CD4-positive, alpha-beta T cell treated with Interferon alpha-2 for 1 hour (primary cell): Measurements from ENCODE around the gene VWA2.

Source experiments
- DNase-seq, 2 donors: peaks; one replicate each; pipeline ENCODE4 v3.0.0-alpha.2; 2020 to 2022

Gene VWA2

DNA sequence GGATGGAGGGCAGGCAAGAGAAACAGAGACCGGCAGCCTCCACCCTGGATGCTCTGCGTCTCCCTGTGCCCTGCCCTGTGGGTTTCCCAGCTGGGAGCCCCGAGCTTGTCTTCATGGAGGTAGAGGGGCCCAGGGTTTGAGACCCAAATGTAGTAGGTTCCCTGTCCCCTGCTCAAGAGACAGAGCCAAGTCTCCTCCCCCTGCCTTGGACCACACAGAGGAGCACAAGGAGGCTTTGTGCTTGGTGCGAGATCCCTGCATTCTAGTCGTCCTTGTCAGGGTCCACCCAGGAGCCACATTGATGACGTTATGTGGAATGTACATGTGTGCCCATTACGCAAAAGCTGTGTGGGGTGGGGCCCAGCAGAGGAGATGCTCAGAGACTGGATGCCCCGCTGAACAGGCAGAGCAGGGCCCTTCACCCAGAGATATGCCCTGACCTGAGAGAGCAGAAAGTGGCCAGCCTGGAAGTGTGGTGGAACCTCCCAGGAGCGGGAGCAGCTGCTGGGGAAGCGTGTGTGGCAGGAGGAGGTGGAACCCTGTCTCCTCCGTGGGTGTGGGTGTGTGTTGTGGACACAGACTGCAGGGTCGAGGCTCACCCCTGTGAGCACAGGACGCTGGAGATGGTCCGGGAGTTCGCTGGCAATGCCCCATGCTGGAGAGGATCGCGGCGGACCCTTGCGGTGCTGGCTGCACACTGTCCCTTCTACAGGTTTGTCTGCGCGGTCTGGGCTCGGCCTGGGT lies 39.3 kb downstream of the VWA2 start:
- no peak for DNase-seq

DNA sequence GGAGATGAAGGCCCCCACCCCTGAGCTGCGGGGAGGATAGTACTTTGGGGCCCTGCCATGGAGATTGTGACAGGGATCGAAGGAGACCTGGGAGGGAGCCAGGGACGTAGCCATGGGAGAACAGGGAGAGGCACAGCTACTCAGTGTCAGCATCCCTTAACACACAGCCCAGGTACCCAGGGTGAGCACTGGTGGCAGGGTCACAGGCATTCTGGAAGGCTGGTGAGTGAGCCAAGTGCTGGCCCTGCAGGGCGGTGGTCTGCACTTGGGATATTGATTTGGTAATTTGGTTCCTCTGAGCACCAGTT lies 39.8 kb downstream of the VWA2 start:
- DNase-seq: no peak

DNA sequence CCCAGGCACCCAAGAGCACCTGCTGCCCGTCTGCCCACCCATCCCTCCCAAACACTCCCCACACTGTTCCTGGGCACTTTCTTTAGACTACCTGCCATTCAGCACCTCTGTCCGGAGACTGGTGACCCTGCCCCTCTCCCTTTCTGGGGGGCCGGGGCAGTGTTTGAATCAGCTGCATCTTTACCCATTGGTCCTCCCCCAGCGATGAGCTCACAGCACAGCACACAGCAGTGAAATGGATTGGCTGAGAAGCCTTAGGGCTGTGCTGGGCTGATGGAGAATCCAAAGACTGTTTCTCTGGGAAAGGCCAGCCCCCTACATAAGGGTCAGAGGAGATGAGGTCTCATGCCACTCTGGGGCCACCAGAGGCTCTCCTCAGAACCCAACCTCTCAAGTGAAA lies 40.2 kb downstream of the VWA2 start:
- no peak for DNase-seq

DNA sequence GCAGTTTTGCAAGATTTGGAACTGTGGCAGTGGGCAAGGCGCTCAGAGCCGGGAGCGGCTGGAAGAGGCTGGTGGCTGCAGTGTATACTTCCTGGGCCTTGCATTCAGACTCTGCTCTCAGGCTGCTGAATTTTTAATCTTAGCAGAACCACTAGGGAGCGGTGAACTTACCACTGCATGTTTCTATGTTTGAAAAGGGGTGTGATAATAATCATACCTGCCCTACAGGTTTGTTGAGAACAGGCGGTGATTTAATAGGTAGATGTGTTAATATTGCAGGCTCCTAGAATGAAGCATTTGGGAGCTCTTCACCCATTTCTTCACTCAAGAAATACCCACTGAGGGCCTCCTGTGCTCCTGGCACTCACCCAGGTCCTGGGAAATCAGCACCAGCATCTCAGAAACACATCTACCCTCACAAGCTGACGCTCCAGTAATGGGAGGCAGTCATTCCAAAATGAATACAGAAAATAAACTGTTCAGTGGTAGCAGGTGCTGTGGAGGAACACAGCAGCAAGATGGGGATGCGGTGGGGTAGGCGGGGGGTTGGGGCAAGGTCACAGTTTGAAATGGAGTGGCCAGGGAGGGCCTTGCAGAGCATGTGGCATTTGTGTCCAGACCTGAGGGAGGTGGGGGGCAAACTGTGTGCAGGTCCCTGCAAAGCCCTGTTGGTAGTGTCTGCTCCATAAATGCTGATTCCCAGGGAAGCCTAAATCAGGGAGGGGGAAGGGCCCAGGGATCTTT lies 41.0 kb downstream of the VWA2 start:
- no peak for DNase-seq

DNA sequence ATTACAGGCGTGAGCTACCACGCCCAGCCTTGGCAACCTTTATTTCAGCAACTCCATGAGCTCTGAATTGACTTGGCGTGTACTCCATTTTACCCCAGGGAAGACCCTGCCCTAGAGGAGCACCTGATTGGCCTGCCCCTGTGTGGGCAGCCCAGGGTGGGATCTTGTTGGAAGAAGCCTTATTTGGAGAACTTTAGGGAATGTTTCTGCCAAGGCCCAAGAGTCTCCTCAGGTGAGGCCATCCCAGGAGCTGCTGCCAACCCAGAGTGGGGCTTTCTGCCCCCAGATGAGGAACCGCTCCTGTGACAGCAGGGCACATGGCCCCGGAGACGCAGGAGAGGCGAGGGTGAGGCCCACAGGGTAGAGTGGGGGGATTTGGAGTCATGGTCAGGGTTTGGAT lies 42.0 kb downstream of the VWA2 start:
- no peak for DNase-seq

DNA sequence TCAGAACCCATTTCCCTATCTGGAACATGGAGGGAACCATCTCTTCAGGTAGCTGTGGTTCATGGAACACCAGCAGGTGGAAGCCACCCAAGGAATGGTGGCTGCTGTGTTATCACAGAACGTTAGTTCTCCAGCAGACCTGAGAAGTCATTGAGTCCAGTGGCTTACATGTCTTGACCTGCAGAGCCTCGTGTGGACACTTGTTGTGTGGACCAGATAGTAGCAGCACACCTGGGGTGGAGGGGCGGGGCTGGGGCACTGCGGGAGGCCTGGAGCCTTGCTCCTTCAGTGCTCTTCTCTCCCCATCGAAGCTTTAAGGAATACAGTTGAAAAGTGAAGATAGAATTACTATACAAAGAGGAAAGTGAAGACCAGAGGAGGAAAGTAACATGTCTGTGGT lies 42.4 kb downstream of the VWA2 start:
- no peak for DNase-seq

DNA sequence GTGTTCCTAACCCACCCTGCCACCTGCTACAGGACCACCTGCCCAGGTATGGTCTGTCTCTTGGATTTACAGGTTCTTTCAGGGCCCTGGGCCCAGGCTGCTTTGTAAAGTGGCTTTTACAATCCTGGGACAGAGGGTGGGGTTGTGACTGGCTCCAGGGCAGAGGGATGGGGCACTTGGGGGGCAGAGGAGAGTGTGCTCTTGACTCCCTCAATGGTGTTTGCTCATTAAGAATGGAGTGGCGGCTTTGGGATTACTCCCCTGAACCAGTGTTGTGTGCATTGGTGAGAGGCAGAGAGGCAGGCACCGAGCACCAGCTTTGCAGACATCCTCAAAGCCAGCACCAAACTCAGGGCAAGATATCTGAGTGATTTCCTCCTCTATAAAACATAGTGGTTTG lies 43.5 kb downstream of the VWA2 start:
- no peak for DNase-seq

DNA sequence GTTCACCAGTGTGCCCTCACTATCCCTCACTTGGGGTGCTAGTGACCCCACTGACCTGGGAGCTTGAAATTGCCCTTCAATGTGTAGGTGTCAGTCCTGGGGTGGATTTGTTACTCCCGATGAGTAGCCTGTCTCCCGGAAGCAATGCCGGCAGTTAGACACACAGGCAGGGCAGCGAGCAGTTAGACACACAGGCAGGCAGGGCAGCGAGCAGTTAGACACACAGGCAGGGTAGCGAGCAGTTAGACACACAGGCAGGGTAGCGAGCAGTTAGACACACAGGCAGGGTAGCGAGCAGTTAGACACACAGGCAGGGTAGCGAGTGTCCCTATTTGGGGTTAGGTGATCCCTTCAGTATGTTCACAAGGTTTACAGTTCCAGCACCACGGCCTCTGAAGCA lies 44.0 kb downstream of the VWA2 start:
- no peak for DNase-seq

DNA sequence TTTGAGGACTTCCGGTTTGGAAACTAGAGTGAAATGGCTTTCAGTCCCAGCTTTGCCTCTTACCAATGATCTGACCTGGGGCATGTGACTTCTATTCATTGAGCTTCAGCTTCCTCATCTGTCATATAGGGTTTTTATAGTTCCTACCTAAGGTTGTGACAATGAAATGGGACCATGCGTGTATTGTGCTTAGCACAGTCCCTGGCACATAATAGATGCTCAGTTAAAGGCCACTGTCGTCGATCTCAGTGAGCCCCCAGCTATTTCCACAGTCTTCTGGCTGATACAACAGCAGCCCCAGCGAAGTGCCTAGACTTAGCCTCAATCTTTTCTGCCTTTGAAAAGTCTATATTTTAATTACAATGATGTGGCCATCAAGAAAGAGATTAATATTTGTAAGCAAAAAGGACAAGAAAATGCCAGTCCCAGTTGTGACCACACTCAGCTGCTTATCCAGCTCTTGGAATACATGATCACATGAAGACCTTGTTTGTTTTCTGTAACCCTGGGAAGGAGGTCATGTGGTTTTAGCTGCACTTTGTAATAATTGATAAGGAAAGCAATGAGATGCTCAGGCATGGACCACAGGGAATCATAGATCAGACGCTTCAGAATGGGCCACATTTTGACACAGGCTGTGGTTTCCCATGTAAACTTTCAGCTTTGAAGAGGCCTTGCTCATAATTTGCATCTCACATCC lies 44.6 kb downstream of the VWA2 start:
- DNase-seq: no peak

DNA sequence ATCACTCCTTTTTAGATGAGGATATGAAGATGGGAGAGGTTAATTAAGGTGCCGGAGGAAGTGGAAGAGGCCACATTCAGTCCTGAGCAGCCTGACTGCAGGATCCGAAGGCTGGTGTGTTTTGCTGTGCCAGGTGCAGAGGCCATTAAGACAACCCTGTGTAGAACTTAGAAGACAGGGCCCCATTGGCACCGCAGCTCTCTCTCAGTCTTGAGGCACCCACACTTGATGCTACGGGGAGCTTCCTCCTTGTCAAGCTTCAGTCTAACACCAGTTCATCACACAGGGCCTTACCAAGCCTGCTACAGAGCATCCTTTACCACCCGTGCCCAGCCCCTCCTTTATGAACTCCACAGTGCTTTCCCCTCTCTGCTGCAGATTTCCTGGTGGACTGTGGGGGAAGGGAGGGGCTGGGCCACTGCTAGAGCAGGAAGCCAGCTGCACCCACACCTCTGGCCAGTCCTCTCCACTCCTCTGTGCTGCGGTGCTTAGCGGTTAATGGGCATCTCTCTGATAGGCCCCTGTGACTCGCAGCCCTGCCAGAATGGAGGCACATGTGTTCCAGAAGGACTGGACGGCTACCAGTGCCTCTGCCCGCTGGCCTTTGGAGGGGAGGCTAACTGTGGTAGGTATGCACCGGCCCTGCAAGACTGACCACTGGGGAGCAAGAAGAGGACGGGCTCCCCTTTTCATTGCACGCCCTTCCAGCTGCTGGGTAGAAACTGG lies 45.5 kb downstream of the VWA2 start:
- no peak for DNase-seq

DNA sequence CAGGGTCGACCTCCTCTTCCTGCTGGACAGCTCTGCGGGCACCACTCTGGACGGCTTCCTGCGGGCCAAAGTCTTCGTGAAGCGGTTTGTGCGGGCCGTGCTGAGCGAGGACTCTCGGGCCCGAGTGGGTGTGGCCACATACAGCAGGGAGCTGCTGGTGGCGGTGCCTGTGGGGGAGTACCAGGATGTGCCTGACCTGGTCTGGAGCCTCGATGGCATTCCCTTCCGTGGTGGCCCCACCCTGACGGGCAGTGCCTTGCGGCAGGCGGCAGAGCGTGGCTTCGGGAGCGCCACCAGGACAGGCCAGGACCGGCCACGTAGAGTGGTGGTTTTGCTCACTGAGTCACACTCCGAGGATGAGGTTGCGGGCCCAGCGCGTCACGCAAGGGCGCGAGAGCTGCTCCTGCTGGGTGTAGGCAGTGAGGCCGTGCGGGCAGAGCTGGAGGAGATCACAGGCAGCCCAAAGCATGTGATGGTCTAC lies 46.9 kb downstream of the VWA2 start:
- no peak for DNase-seq

DNA sequence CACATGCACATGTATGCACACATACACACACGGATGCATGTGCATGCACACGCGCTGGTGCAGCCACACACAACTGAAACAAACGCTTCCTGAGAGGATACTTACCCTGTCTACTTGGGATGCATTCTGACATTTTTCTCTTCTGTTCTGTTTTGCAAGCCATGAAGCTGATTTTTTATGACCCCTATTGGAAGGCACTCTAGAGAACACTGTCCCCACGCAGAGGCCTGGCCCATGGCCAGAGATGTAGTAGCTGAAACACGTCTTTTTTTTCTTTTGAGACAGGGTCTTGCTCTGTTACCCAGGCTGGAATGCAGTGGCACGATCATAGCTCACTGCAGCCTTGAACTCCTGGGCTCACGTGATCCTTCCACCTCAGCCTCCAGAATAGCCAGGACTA lies 47.9 kb downstream of the VWA2 start:
- no peak for DNase-seq

DNA sequence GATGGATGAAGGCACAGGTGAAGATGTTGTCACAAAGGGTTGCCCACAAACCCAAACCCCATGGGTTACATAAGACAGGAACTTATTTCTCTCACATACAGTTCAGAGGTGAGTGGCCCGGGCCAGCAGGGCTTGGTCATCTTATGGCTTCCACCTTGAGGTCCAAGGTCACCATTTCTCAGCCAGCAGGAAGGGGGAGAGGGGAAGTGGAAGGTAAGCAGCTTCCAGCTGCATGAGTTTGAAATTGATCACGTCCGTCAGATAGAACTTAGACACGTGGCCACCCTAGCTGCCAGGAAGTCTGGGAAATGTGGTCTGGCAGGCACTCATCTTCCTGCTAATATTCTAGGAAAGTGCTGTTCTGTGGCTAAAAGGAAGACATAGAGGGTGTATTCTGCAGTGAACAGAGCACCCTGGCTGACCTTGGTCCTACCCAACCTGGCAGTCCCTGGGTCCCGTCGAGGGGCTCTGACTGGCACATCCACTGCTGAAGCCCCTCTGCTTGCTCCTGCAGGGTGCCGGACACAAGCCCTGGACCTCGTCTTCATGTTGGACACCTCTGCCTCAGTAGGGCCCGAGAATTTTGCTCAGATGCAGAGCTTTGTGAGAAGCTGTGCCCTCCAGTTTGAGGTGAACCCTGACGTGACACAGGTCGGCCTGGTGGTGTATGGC lies 49.5 kb downstream of the VWA2 start:
- DNase-seq: no peak

DNA sequence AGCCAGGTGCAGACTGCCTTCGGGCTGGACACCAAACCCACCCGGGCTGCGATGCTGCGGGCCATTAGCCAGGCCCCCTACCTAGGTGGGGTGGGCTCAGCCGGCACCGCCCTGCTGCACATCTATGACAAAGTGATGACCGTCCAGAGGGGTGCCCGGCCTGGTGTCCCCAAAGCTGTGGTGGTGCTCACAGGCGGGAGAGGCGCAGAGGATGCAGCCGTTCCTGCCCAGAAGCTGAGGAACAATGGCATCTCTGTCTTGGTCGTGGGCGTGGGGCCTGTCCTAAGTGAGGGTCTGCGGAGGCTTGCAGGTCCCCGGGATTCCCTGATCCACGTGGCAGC lies 50.0 kb downstream of the VWA2 start:
- no peak for DNase-seq

DNA sequence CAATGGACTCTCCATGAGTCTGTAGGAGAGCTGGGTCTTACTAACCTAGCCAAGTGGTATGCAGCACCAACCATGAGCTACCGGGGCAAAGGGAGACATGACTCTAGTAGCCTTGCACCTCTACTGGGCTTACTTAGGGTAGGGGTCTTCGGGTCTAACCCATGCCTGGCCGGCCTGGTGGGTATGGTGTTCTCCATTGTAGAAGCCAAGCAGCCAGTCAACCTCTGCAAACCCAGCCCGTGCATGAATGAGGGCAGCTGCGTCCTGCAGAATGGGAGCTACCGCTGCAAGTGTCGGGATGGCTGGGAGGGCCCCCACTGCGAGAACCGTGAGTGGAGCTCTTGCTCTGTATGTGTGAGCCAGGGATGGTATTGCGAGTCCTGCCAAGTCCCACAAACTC lies 51.0 kb downstream of the VWA2 start:
- DNase-seq: no peak

DNA sequence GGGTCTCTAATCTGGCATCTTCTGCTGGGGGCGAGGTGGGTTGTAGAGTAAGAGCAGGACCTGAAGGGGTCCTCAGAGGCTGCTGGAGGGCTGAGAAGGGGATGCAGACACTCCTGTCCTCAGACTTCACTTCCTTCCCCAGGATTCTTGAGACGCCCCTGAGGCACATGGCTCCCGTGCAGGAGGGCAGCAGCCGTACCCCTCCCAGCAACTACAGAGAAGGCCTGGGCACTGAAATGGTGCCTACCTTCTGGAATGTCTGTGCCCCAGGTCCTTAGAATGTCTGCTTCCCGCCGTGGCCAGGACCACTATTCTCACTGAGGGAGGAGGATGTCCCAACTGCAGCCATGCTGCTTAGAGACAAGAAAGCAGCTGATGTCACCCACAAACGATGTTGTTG lies 52.0 kb downstream of the VWA2 start:
- no peak for DNase-seq

DNA sequence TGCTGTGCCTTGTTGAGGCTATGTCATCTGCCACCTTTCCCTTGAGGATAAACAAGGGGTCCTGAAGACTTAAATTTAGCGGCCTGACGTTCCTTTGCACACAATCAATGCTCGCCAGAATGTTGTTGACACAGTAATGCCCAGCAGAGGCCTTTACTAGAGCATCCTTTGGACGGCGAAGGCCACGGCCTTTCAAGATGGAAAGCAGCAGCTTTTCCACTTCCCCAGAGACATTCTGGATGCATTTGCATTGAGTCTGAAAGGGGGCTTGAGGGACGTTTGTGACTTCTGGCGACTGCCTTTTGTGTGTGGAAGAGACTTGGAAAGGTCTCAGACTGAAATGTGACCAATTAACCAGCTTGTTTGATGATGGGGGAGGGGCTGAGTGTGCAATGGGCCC lies 52.5 kb downstream of the VWA2 start:
- DNase-seq: no peak

DNA sequence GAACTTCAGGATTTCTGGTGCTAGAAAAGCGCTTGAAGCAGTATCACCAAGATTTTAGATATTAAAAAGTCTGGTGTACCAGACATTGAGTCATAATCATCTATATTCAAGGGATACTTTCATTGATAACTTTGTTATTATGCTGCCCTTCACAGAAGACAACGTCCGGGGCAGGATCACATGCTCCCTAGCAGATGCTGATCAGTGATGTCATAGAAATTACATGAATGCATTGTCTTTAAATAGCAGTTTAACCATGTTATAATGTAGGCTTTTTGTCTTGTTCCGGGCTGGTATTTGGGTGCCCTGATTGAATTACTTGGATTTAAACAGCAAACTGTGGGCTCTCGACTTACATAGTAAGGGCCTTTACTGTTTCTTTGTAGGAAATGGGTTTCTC lies 54.0 kb downstream of the VWA2 start:
- DNase-seq: no peak

DNA sequence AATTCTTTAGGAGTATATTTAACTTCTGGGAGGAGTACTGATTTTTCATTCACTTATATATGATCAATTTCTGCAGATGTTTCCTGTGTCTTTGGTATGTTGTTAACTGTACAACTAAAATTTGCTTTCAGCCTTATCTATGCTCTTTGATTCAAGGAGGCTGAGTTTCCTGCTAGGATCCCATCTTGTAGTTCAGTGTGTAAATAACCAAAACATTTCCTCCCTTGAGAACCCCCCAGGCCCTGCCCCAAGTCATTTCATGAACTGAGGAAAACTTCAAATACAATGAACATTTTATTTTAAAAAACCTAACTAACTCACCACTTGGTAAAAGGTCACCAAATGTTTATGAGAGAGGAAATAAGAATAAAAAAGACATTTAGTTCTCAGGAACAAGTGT lies 55.5 kb downstream of the VWA2 start:
- no peak for DNase-seq

DNA sequence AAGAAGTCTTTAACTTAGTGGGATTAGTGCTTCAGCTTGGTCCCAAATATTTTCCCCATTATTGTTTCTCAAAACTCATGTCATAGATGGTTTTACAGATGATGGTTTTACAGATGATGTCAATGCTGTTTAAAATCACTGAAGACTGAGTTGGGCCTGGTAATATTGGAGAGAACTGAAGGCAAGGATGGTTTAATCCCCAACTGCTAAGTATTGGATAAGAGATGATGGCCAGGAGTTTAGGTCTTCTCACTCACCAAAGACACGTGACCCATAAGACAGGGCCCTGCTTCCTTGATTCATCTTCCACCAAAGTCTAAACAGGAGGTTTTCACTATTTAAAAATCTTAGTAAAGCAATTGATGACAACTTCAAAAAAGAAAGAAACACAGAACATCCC lies 56.3 kb downstream of the VWA2 start:
- no peak for DNase-seq

DNA sequence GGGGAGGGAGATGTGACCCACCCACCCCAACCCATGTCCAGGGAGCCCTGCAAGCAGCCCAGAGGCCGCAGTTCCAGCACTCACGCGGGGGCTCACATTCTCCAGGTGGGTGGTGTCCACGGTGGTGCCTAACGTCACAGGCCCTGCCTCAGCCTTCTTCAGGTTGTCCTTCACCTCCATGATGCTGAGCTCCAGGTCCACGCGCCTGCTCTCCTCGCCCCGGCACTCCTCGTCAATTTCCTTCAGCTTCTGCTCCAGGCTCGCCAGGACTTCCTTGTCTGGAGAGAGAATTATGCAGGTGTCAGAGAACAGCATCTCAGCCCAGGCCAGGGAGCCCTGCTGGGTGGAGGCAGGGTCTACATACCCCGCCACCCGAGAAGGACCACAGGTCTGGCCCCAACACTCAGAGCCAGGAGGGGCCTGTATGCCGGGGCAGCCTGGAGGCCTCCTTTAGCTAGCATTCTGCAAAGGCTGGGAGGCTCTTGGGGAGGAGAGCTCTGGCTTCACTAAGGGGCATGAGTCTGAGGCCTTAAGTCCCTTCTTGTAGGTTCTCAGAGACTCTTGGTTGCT lies 58.2 kb downstream of the VWA2 start:
- DNase-seq: no peak

DNA sequence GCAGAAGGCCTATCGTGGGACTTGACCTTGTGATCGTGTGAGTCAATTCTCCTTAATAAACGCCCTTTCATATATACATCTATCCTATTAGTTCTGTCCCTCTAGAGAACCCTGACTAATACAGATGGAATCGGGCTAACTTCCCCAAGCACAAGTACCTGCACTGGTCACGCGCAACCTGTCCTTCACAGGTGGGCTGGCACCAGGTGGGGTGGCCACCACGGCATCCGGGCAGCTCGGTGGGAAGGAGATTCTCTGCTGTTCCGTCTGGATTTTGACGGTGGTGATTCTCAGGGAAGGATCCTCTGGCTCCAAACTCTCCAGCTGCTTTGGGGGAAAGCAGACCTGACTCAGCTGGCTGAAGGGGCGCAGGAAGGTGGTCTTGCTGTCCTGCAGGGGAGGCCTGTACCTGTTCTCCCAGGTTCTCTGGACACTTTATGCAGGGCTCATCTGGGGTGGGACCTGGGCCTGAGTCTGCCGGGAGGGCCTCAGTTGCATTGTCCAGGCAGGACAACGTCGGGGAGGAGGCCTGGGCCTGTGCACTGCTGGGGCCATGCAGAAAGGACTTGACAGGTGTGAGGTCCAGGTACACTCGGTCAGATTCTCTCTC lies 61.1 kb downstream of the VWA2 start:
- no peak for DNase-seq
